Epidermal melanocyte (primary cell): ENCODE measurements around the gene KCNK3.

Experiments
- DNase-seq: peaks from one replicate; pipeline ENCODE4 v3.0.0; 2011; ENCODE audit warnings: low spot score; ENCODE audit not compliant: insufficient read length

The KCNK3 gene

DNA sequence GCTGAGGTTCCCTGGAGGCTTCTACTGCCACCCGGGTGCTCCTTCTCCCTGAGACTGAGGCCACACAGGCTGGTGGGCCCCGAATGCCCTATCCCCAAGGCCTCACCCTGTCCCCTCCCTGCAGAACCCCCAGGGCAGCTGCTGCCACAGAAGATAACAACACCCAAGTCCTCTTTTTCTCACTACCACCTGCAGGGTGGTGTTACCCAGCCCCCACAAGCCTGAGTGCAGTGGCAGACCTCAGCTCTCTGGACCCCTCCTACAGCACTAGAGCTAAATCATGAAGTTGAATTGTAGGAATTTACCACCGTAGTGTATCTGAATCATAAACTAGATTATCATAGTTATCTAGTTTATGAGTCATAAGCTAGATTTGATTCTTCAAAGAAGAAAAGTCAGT, 86.0 kb downstream of the KCNK3 start:
- DNase-seq: no peak

DNA sequence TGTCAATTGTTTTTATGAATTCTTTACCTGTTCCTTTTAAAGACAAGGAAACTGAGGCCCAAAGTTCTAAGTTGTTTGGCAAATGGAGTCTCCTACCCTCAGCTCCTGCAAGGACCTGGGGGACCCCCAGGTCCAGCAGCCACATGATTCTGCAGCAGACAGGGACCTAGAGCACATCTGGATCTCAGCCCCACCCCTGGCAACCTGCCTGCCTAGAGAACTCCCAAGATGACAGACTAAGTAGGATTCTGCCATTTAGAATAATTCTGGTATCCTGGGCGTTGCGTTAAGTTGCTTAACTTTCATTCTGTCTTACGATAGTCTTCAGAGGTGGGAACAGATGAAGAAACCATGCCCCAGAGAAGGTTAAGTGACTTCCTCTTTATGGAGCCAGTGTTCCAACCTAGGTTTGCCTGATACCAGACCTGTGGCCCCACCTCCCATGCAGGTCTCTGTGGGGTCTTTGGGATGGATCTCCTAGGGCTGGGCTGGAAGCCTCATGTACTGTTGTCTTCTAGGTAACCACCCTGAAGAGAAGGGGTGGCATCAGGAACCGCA, 87.8 kb downstream of the KCNK3 start:
- DNase-seq: no peak
